Activated naive CD4-positive, alpha-beta T cell treated with anti-CD3 and anti-CD28 coated beads for 36 hours (primary cell): ENCODE data around the gene FCGR3A. TPM values are rescaled to one million over a fixed set of nuclear protein-coding genes. Genes with fewer than 3 reads are reported as not detected.
"Not testable (repeated sequence)": the region's sequence is repeated elsewhere in the genome, so short reads cannot be mapped to it uniquely, and the experiment has no call there.

Source experiments
- CTCF ChIA-PET: fragments of 350-600 bp; sonication (Branson Sonifier 250); formaldehyde crosslinking; loops from one replicate; lab custom pipeline; 2021; ENCODE audit warnings: antibody characterized with exemption; lab: Charles Lee
- DNase-seq: peaks from one replicate; pipeline ENCODE4 v3.0.0-alpha.2; 2020
- H3K27ac Mint-ChIP-seq: one replicate; pipeline ENCODE4 v1.8.0; 2021; ENCODE audit warnings: mild to moderate bottlenecking, mixed read lengths
- H3K27me3 Mint-ChIP-seq: one replicate; pipeline ENCODE4 v1.8.0; 2021; ENCODE audit warnings: low read depth, mixed read lengths
- H3K36me3 Mint-ChIP-seq: one replicate; pipeline ENCODE4 v1.8.0; 2021; ENCODE audit warnings: low read depth, mixed read lengths
- H3K4me1 Mint-ChIP-seq: one replicate; pipeline ENCODE4 v1.8.0; 2021; ENCODE audit warnings: low read depth, mixed read lengths
- H3K4me3 Mint-ChIP-seq: one replicate; pipeline ENCODE4 v1.8.0; 2021; ENCODE audit warnings: mild to moderate bottlenecking, moderate library complexity, mixed read lengths
- H3K9me3 Mint-ChIP-seq: one replicate; pipeline ENCODE4 v1.8.0; 2021; ENCODE audit warnings: mixed read lengths
- intact Hi-C: fragments of 100-400 bp; cut with micrococcal nuclease; formaldehyde crosslinking; loops from one replicate; pipeline ENCODE4 v1.15.1; 2023
- total RNA-seq, 2 experiments: library from RNA; stranded (reverse); gene quantifications; one replicate each; pipeline ENCODE4 v1.2.3, GENCODE V29; 2021

FCGR3A gene
- total RNA-seq, 2 experiments from 2014 or later: 0.19 TPM; not detected in 1

DNA sequence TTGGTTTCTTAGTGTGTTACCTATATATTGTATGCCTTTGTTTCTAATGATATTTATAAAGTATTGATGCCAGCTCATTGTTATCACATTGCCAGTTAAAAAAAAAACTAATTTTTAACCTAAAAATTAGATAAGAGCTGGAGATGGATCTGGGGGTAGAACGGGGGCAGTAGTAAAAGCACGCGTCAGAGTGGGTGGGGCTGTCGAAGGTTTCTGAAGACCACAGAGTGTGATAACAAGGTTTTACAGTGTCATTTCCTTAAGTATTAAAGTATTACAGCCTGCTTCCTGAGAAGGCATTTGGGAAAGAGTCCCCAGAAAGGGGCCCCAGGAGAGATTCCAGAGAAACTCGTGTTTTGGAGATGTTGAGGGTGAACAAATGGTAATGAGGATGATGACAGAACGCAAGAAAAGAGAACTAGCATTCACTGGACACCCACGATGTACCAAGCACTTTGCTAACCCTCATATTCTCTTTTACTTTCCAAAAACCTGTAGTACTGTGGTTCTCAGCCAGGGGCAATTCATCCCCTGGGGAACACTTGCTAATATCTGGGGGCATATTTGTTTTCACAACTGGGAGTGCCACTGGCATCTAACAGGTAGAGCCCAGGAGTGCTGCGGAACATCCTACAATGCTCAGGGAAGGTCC lies 30.4 kb upstream of the FCGR3A start:
- DNase-seq, CTCF ChIA-PET, H3K9me3 Mint-ChIP-seq, H3K27ac Mint-ChIP-seq, H3K4me3 Mint-ChIP-seq, H3K27me3 Mint-ChIP-seq, H3K4me1 Mint-ChIP-seq, H3K36me3 Mint-ChIP-seq: not testable (repeated sequence)
- intact Hi-C loops: loop anchor here (10.0 kb wide), 1 partner anchor 75 kb away; no protein-coding TSS in a partner anchor

- H3K36me3 Mint-ChIP-seq, DNase-seq, CTCF ChIA-PET, H3K4me1 Mint-ChIP-seq, H3K4me3 Mint-ChIP-seq, H3K9me3 Mint-ChIP-seq, H3K27ac Mint-ChIP-seq, H3K27me3 Mint-ChIP-seq: not testable (repeated sequence)
- intact Hi-C loops: loop anchor here (10.0 kb wide), 1 partner anchor 78 kb away; no protein-coding TSS in a partner anchor
These were observed 27.1 kb upstream of the FCGR3A start for GRCh38 chr1:161576676-161577075.

DNA sequence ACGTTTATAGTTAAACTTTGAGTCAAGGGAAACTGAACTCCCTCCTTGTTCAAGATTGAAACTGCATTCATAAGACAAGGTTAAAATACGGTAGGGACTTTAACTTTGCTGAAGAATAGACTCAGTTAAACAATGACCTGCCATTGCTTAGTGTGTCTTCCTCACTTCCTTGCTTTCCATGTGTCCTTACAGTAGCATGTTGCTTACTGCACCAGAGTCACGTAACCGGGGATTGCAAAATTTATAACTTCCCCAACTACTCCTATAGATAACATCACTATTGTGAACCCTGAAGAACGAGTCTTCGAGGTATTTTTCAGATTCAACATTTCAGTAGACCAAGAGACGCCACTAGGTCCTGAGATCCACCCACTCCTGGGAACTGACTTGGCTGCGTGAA lies 22.1 kb upstream of the FCGR3A start:
- H3K36me3 Mint-ChIP-seq, DNase-seq, H3K9me3 Mint-ChIP-seq, H3K27ac Mint-ChIP-seq, H3K4me1 Mint-ChIP-seq, H3K27me3 Mint-ChIP-seq, H3K4me3 Mint-ChIP-seq, CTCF ChIA-PET: not testable (repeated sequence)
- intact Hi-C loops: loop anchor here (10.0 kb wide), 1 partner anchor 83 kb away; no protein-coding TSS in a partner anchor

DNA sequence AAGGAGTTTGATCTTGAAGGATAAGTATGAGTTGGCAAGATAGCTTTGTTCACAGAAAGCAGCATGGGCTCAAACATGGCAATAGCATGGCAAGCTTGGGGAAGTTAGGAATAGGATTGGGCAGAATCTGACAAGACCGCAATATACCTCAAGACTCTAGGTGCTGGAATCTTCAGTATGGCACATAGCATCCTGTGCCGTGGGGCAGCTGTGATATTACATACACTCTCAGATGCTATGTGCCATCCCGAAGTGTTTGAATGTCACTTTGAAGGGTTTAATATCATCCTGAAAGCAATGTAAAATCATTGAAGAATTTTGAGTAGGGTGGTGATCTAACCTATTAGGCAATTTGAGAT lies 17.0 kb upstream of the FCGR3A start:
- H3K27ac Mint-ChIP-seq, CTCF ChIA-PET: not testable (repeated sequence)

GRCh38 chr1:161563522-161563921 lies 13.9 kb upstream of the FCGR3A start:
- H3K27me3 Mint-ChIP-seq, H3K27ac Mint-ChIP-seq, H3K4me3 Mint-ChIP-seq, H3K36me3 Mint-ChIP-seq, intact Hi-C loops, H3K9me3 Mint-ChIP-seq, DNase-seq, H3K4me1 Mint-ChIP-seq, CTCF ChIA-PET: not testable (repeated sequence)

More for the DNA sequence above, 17.0 kb upstream of the FCGR3A start:
- H3K4me1 Mint-ChIP-seq, H3K4me3 Mint-ChIP-seq, H3K9me3 Mint-ChIP-seq, intact Hi-C loops, H3K27me3 Mint-ChIP-seq, DNase-seq, H3K36me3 Mint-ChIP-seq: not testable (repeated sequence)

GRCh38 chr1:161562441-161562840 lies 12.8 kb upstream of the FCGR3A start:
- H3K27me3 Mint-ChIP-seq, H3K36me3 Mint-ChIP-seq, DNase-seq, H3K4me1 Mint-ChIP-seq, H3K4me3 Mint-ChIP-seq, H3K27ac Mint-ChIP-seq, intact Hi-C loops, H3K9me3 Mint-ChIP-seq, CTCF ChIA-PET: not testable (repeated sequence)

DNA sequence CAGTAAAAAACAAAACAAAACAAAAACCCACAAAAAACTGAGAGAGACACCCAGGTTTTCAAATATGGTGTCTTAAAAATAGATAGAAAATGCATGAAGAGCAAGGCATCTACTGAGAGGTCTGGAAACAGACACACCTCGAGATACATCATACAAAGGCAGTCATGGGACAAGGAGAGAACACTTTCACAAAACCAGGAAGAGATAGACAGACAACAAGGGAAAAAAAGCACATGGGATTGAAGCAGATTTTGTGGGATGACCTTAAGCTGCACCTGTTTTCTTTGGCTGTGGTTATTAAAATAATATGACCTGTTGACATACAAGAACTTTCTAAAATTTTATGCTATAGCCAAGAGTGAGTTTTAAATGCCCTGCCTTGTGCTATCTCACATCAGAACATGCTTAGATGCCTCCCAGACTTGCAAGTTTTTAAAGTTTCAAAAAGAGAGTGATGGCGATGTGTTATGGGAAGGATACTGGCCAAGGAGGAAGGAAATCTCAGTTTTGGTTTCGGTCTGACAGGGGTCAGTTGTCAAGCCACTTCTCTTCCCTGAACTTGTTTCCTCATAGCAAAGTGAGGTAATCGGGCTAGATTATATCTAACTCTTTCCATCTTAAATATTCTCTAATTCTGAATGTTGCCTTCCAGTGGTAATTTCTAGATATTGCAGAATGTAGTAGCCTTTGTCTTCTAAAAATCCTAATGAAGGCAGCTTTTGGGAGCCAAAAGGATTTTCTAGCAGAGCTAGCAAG lies 11.5 kb upstream of the FCGR3A start:
- H3K27ac Mint-ChIP-seq, H3K4me3 Mint-ChIP-seq, H3K27me3 Mint-ChIP-seq, CTCF ChIA-PET, H3K9me3 Mint-ChIP-seq, H3K36me3 Mint-ChIP-seq, DNase-seq, H3K4me1 Mint-ChIP-seq: not testable (repeated sequence)
- intact Hi-C loops: loop anchor here (2.0 kb wide), 1 partner anchor 74 kb away; no protein-coding TSS in a partner anchor

- H3K27me3 Mint-ChIP-seq, H3K9me3 Mint-ChIP-seq, H3K27ac Mint-ChIP-seq, intact Hi-C loops, DNase-seq, H3K4me3 Mint-ChIP-seq, H3K36me3 Mint-ChIP-seq, CTCF ChIA-PET: not testable (repeated sequence)
- H3K4me1 Mint-ChIP-seq: peaks cover 17% of the 10 kb centered on the region
These were observed 8.2 kb upstream of the FCGR3A start for GRCh38 chr1:161557506-161558450.

DNA sequence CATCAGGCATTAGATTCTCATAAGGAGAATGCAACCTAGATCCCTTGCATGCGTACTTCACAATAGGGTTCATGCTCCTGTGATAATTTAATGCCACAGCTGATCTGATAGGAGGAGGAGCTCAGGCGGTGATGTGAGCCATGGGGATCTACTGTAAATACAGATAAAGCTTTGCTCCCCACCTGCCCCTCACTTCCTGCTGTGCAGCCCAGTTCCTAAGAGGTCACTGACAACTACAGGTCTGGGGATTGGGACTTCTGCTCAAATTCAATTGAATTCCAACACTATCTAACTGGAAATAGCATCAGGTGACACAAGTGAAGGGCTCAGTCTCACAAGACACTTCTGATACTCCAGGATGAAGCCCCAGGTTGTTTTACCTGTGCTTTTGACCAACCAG lies 7.4 kb upstream of the FCGR3A start:
- H3K27ac Mint-ChIP-seq, DNase-seq, H3K27me3 Mint-ChIP-seq, intact Hi-C loops, H3K4me3 Mint-ChIP-seq, H3K9me3 Mint-ChIP-seq, H3K36me3 Mint-ChIP-seq: not testable (repeated sequence)
- CTCF ChIA-PET: interaction anchor here (1.3 kb wide), 1 partner anchor 184 kb away, joined by 3 read pairs; no protein-coding TSS in a partner anchor
- H3K4me1 Mint-ChIP-seq: peaks cover 17% of the 10 kb centered on the region

- H3K4me3 Mint-ChIP-seq, H3K36me3 Mint-ChIP-seq, H3K9me3 Mint-ChIP-seq, H3K27me3 Mint-ChIP-seq, H3K27ac Mint-ChIP-seq, DNase-seq, intact Hi-C loops: not testable (repeated sequence)
- CTCF ChIA-PET: interaction anchor here (1.3 kb wide), 1 partner anchor 184 kb away, joined by 3 read pairs; no protein-coding TSS in a partner anchor
- H3K4me1 Mint-ChIP-seq: peaks cover 15% of the 10 kb centered on the region
These were observed 6.5 kb upstream of the FCGR3A start for GRCh38 chr1:161556143-161556542.

GRCh38 chr1:161554815-161555417 lies 5.3 kb upstream of the FCGR3A start:
- H3K9me3 Mint-ChIP-seq, H3K4me3 Mint-ChIP-seq, H3K27me3 Mint-ChIP-seq, H3K36me3 Mint-ChIP-seq: not testable (repeated sequence)
- CTCF ChIA-PET: interaction anchor here (0.7 kb wide), 1 partner anchor 68 kb away, joined by 3 read pairs; no protein-coding TSS in a partner anchor
- Mint-ChIP-seq H3K4me1 (peaks cover 12% of the 10 kb centered on the region), H3K27ac (peak overlapping the region; percentile 53)
- peak; percentile 47 for DNase-seq
- intact Hi-C loops: loop anchor here (2.0 kb wide), 1 partner anchor 14 kb away; no protein-coding TSS in a partner anchor
